Adrenal gland (tissue), 12 donors: ENCODE measurements around the gene MAPK10. TPM values are rescaled to one million over a fixed set of nuclear protein-coding genes. Genes with fewer than 3 reads are reported as not detected.

Experiments
- DNase-seq, 7 donors: peaks; one replicate each; pipeline ENCODE4 v3.0.0-alpha.2; 2019 to 2020
- H3K27ac ChIP-seq, 5 donors: fragments of 200-600 bp; sonication (generic) in 4 of 5; 1 replicate in 3 of 5; 2 replicates in 2 of 5; pipeline versions ENCODE4 v1.5.1 to v1.8.0; 2016 to 2020; ENCODE audit warnings: mild to moderate bottlenecking in 1 of 5
- H3K27me3 ChIP-seq: fragments of 200-600 bp; 2 replicates; pipeline ENCODE4 v1.8.0; 2021
- H3K36me3 ChIP-seq, 2 donors: fragments of 200-600 bp; replicated peaks in 1 of 2; 1 replicate in 1 of 2; 2 replicates in 1 of 2; pipeline versions ENCODE4 v1.5.1 to v1.8.0; 2018 to 2022
- H3K4me1 ChIP-seq, 2 donors: fragments of 200-600 bp; replicated peaks in 1 of 2; 1 replicate in 1 of 2; 2 replicates in 1 of 2; pipeline versions ENCODE4 v1.5.1 to v1.8.0; 2018 to 2021
- H3K4me3 ChIP-seq, 4 donors: fragments of 200-600 bp; sonication (generic) in 3 of 4; one replicate each; pipeline ENCODE4 v1.5.1; 2016 to 2018
- H3K9me3 ChIP-seq, 3 donors: fragments of 200-600 bp; sonication (generic) in 1 of 3; replicated peaks in 1 of 3; 1 replicate in 2 of 3; 2 replicates in 1 of 3; pipeline versions ENCODE4 v1.5.1 to v1.8.0; 2016 to 2021
- POLR2A ChIP-seq, 2 donors: fragments of 450-650 bp; IDR thresholded peaks; one replicate each; pipeline ENCODE4 v1.6.1; 2017; ENCODE audit warnings: antibody characterized with exemption in 2 of 2, mild to moderate bottlenecking in 2 of 2, moderate library complexity in 1 of 2
- WGBS, 4 donors: extraction: QIAGEN DNeasy Blood & Tissue Kit in 2 of 4; methylation state at CpG; one replicate each; pipeline versions ENCODE4 v1.1.5 to v1.1.7; 2013 to 2017; 5-methylcytosine and 5-hydroxymethylcytosine counted together
- intact Hi-C, 2 donors: fragments of 100-400 bp; cut with DNase I; formaldehyde crosslinking; loops; one replicate each; pipeline versions ENCODE4 v1.14.1 to v1.15.0; 2022 to 2023
- polyA plus RNA-seq, 3 donors: library from polyadenylated mRNA; stranded (reverse); fragments of 200-250 nt in 2 of 3; fragments of 350-450 nt in 1 of 3; fragmentation: Illumina TruSeq in 1 of 3; extraction: RNeasy Lipid Tissue Mini Kit (QIAGEN cat#74804) in 1 of 3; gene quantifications; one replicate each; pipeline ENCODE4 v1.2.3, GENCODE V29; 2013 to 2014
- total RNA-seq, 9 donors: library from RNA; depleted of rRNA in 4 of 9; stranded (reverse); fragments of >200 nt in 4 of 9; fragments of 120-200 nt in 1 of 9; fragmentation: NEBNext Ultra II Directional in 1 of 9; extraction: Animal tissue kit (Norgen Biotek cat#: 25700) in 1 of 9; gene quantifications; one replicate each; pipeline versions ENCODE4 v1.1.0 to v1.2.4, GENCODE V29; 2013 to 2023
- TF ChIP-seq, protein P1 (sequence below), 6 experiments: fragments of 450-650 bp in 4 of 6; fragments of 200-600 bp in 2 of 6; sonication (generic) in 1 of 6; IDR thresholded peaks; 1 replicate in 5 of 6; 2 replicates in 1 of 6; pipeline versions ENCODE4 v1.5.1 to v1.8.0; 2016 to 2021; ENCODE audit warnings: antibody characterized with exemption in 6 of 6, mild to moderate bottlenecking in 2 of 6, moderate library complexity in 1 of 6
- donor health status: healthy with polysubstance abuse.
- donor health status: Bipolar disorder and iron deficiency.
- donor health status: DM: yes; HTN: yes; CAD: no.
- donor health status: DM: no; HTN: no; CAD: no.
- donor health status: DM: no; HTN: no; CAD: no.
- donor health status: DM: yes; HTN: yes; CAD: no.

MAPK10 gene
- total and polyA plus RNA-seq, 12 donors, result 11.6 to 160 (median 42.1) TPM

DNA sequence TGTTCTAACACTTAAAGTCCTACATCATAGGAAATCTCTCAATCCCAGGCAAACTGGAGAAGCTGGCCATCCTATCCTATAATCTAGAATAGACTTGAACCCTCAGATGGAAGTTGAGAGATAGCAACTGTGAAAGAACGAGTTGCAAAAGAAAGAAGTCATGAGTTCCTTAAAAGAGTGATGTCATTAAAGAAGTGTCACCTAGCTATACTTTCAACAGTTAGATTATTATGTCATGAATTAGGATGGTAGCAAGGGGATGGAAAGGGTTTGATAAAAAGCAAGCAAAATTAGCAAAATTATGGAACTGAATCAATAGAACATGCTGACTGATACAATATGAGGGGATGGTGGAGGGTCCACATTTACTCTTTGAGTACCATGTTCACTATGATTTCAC, 7.1 kb upstream of the MAPK10 start:
- Histone ChIP-seq H3K4me1 (peaks cover 0 to 3% of the 10 kb centered on the region in 2 donors), H3K9me3 (no peaks in the 10 kb centered on the region), H3K27ac (no peak overlapping the region), H3K36me3 (no peaks in the 10 kb centered on the region), H3K4me3 (no peak overlapping the region), H3K27me3 (no peaks in the 10 kb centered on the region)
- TF ChIP-seq, protein P1, sequence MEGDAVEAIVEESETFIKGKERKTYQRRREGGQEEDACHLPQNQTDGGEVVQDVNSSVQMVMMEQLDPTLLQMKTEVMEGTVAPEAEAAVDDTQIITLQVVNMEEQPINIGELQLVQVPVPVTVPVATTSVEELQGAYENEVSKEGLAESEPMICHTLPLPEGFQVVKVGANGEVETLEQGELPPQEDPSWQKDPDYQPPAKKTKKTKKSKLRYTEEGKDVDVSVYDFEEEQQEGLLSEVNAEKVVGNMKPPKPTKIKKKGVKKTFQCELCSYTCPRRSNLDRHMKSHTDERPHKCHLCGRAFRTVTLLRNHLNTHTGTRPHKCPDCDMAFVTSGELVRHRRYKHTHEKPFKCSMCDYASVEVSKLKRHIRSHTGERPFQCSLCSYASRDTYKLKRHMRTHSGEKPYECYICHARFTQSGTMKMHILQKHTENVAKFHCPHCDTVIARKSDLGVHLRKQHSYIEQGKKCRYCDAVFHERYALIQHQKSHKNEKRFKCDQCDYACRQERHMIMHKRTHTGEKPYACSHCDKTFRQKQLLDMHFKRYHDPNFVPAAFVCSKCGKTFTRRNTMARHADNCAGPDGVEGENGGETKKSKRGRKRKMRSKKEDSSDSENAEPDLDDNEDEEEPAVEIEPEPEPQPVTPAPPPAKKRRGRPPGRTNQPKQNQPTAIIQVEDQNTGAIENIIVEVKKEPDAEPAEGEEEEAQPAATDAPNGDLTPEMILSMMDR (IDR thresholded peaks at IDR 0.05), result no peak
- no peak for TF ChIP-seq POLR2A (IDR thresholded peaks at IDR 0.05)
- no peak for DNase-seq
- 79 to 83% (median 82%) methylated on average over 1 of the region's 1 CpG for whole genome bisulfite sequencing, 4 donors
- intact Hi-C loops, result no loop called here

DNA sequence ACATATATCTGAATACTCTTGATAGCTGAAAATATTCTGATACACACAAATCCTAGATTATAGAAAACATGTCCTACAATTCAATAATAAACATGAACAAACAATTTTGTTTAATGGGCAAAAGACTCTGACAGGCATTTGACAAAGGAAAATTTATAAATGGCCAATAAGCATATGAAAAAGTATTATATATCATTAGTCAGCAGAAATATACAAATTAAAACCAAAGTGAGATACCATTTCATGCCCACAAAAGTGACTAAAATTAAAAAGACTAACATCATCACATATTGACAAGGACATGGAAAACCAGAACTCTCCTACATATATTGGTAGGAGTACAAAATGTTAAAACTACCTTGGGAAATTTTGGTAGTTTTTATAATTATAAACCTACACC, 2.7 kb upstream of the MAPK10 start:
- Histone ChIP-seq H3K4me1 (peaks cover 3 to 12% of the 10 kb centered on the region in 2 donors), H3K27ac (no peak overlapping the region), H3K4me3 (no peak overlapping the region), H3K36me3 (no peaks in the 10 kb centered on the region), H3K27me3 (no peaks in the 10 kb centered on the region), H3K9me3 (no peaks in the 10 kb centered on the region)
- no peak for TF ChIP-seq POLR2A (IDR thresholded peaks at IDR 0.05)
- TF ChIP-seq, protein P1 (IDR thresholded peaks at IDR 0.05), result no peak
- intact Hi-C loops, result no loop called here
- no peak for DNase-seq

DNA sequence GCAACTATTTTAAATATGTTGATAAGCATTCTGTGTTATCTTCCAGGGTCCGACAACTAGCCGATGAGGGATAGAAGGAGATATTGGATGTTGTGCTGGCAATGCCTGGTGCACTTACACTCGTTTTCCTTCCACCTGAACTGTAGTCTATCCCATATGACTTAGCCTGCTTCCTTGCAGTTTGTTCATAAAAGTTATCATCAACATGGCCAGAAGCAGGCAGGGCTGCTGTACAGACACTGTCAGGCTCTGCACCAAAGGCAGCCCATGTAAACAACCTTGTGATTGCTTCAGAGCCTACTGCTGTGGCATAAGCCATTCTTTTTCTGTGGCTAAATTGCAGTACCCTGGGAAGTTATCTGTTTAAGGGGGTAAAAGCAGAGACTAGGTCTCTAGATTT, 1.6 kb downstream of the MAPK10 start:
- DNase-seq, result peak in 5 of 7 donors; percentile 26 to 56 (median 38)
- Histone ChIP-seq H3K4me1 (peaks cover 3 to 15% of the 10 kb centered on the region in 2 donors), H3K27ac (peak overlapping the region in 3 of 5 donors; percentile 31 to 40 (median 40)), H3K9me3 (no peaks in the 10 kb centered on the region), H3K36me3 (no peaks in the 10 kb centered on the region), H3K4me3 (peak overlapping the region in 2 of 4 donors; percentile 11 to 49), H3K27me3 (no peaks in the 10 kb centered on the region)
- 40 to 64% (median 50%) methylated on average over 3 of the region's 3 CpGs for WGBS, 4 donors
- no peak for TF ChIP-seq POLR2A (IDR thresholded peaks at IDR 0.05)
- TF ChIP-seq, protein P1 (IDR thresholded peaks at IDR 0.05), result no peak
- intact Hi-C loops, result no loop called here

DNA sequence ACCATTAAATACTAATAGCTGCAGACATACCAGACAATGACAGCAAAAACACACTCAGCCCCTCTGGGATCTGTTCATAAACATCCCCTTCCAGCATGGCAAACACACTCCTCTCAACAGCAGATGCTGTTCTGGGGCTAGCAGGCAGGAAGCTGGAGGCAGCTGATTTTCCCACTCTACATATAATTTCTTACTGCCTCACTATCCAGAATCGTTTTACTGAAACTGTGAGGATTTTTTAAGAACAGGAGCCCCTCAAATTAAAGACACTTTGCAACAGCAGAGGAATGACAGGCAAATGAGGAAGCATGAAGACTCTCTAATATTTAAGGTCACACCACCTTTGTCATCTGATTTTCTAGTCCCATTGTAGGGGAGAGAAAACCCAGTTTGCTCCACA, 2.2 kb downstream of the MAPK10 start:
- Histone ChIP-seq H3K36me3 (no peaks in the 10 kb centered on the region), H3K27ac (peak overlapping the region in 1 of 5 donors; percentile 31), H3K4me1 (peaks cover 3 to 15% of the 10 kb centered on the region in 2 donors), H3K4me3 (peak overlapping the region in 1 of 4 donors; percentile 49), H3K27me3 (no peaks in the 10 kb centered on the region), H3K9me3 (no peaks in the 10 kb centered on the region)
- no peak for TF ChIP-seq POLR2A (IDR thresholded peaks at IDR 0.05)
- WGBS, 4 donors, result 8 to 20% (median 12%) methylated on average over 1 of the region's 1 CpG
- no peak for DNase-seq
- intact Hi-C loops, result no loop called here

DNA sequence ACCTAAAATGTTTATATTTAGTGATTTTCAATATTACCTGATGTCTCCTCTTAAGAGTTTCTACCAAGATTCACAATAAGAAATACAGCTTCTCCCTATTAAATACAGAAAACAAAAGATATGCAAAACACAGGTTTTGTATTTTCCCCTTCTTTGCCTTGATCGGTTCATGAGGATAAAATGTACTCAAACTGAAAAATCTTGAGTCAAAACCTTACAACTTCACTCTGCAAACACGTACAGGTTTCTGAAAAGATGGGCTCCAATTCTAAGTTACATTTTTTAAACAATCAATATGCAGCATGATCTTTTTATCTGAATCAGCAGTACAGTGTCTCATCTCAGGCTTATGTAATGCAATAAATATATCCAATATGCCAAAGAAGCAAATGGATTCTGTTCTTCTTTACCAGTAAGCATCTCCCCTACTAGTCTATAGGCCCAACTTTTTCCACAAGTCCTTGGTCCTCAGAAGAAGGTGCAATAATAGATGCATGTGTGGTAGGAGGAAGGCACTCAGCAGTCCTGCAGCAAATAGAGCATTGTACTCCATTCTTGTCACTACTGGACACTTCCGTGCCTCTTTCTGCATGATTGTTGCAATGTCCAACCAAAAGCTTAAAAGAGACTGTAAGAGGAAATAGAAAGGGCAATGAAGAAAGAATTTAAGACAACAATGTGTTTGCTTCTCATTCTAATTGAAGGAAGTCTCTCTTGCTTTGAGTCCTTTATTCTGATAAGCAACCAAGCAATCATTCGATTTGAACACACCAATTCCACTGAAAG, 3.2 kb downstream of the MAPK10 start:
- intact Hi-C loops, result no loop called here
- no peaks in the 10 kb centered on the region for H3K9me3 ChIP-seq
- H3K27me3 ChIP-seq, result no peaks in the 10 kb centered on the region
- 58 to 64% (median 61%) methylated on average over 4 of the region's 4 CpGs for WGBS, 4 donors
- no peak overlapping the region for H3K4me3 ChIP-seq
- TF ChIP-seq, protein P1 (IDR thresholded peaks at IDR 0.05), result no peak
- no peak for TF ChIP-seq POLR2A (IDR thresholded peaks at IDR 0.05)
- H3K4me1 ChIP-seq, result peaks cover 3 to 15% of the 10 kb centered on the region in 2 donors
- no peaks in the 10 kb centered on the region for H3K36me3 ChIP-seq
- no peak for DNase-seq
- H3K27ac ChIP-seq, result no peak overlapping the region
